Measurements from ENCODE around the gene FLNB. TPM values are rescaled to one million over a fixed set of nuclear protein-coding genes. Genes with fewer than 3 reads are reported as not detected.

The FLNB gene
- total and polyA plus RNA-seq, 2 of the 13 experiments (the other 11 are each of a cell fraction or from before 2014, with no cell fraction given), result 106 to 130 TPM

DNA sequence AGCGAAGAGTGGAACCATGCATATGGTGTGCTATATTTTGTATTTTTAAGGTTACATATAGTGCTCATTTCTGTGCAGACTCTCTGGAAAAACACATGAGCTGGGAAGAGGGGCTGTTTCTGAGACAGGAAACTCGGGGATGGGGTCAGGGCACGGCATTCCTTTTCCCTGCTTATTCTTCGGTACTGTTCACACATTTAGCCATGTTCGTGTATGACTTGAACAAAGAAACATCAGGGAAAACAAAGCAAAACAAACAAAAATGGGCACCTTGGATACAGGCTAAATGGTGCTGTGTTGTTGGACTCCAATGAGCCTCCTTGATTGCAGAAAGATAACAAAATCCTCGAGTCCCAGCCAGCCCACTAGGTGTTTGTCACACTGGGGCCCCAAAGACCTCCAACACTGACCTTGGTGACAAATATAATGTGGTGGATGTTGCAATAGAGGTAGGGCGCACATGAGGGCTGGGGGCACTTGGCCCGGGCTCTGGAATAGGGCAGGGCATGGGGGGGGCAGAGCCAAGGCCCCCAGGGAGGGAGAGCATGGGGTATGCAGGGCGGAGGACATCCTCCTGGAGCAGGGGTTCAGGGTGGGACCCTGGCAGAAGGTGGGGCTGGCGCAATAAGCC is 183.3 kb downstream of the FLNB start (continued):
- TF ChIP-seq, protein P1, sequence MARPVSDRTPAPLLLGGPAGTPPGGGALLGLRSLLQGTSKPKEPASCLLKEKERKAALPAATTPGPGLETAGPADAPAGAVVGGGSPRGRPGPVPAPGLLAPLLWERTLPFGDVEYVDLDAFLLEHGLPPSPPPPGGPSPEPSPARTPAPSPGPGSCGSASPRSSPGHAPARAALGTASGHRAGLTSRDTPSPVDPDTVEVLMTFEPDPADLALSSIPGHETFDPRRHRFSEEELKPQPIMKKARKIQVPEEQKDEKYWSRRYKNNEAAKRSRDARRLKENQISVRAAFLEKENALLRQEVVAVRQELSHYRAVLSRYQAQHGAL (CRISPR knock-in tag; IDR thresholded peaks at IDR 0.05; ENCODE audit: not compliant biosample characterization), result no peak
- TF ChIP-seq, protein P2, sequence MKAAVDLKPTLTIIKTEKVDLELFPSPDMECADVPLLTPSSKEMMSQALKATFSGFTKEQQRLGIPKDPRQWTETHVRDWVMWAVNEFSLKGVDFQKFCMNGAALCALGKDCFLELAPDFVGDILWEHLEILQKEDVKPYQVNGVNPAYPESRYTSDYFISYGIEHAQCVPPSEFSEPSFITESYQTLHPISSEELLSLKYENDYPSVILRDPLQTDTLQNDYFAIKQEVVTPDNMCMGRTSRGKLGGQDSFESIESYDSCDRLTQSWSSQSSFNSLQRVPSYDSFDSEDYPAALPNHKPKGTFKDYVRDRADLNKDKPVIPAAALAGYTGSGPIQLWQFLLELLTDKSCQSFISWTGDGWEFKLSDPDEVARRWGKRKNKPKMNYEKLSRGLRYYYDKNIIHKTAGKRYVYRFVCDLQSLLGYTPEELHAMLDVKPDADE (CRISPR knock-in tag; IDR thresholded peaks at IDR 0.05), result no peak
- TF ChIP-seq, protein P3, sequence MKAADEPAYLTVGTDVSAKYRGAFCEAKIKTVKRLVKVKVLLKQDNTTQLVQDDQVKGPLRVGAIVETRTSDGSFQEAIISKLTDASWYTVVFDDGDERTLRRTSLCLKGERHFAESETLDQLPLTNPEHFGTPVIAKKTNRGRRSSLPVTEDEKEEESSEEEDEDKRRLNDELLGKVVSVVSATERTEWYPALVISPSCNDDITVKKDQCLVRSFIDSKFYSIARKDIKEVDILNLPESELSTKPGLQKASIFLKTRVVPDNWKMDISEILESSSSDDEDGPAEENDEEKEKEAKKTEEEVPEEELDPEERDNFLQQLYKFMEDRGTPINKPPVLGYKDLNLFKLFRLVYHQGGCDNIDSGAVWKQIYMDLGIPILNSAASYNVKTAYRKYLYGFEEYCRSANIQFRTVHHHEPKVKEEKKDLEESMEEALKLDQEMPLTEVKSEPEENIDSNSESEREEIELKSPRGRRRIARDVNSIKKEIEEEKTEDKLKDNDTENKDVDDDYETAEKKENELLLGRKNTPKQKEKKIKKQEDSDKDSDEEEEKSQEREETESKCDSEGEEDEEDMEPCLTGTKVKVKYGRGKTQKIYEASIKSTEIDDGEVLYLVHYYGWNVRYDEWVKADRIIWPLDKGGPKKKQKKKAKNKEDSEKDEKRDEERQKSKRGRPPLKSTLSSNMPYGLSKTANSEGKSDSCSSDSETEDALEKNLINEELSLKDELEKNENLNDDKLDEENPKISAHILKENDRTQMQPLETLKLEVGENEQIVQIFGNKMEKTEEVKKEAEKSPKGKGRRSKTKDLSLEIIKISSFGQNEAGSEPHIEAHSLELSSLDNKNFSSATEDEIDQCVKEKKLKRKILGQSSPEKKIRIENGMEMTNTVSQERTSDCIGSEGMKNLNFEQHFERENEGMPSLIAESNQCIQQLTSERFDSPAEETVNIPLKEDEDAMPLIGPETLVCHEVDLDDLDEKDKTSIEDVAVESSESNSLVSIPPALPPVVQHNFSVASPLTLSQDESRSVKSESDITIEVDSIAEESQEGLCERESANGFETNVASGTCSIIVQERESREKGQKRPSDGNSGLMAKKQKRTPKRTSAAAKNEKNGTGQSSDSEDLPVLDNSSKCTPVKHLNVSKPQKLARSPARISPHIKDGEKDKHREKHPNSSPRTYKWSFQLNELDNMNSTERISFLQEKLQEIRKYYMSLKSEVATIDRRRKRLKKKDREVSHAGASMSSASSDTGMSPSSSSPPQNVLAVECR (CRISPR knock-in tag; IDR thresholded peaks at IDR 0.05; ENCODE audit: borderline replicate concordance), result no peak
- TF ChIP-seq TEAD2 (CRISPR knock-in tag; IDR thresholded peaks at IDR 0.05) (no peak), BHLHE40 (IDR thresholded peaks at IDR 0.05; ENCODE audit: low read length) (no peak), CENPT (CRISPR knock-in tag; IDR thresholded peaks at IDR 0.05; ENCODE audit: low read depth) (no peak), ZNF557 (CRISPR knock-in tag; IDR thresholded peaks at IDR 0.05) (no peak), GLI4 (CRISPR knock-in tag; IDR thresholded peaks at IDR 0.05; ENCODE audit: borderline replicate concordance) (no peak), TARDBP (CRISPR knock-in tag; IDR thresholded peaks at IDR 0.05) (no peak; the same call in 1 of the 2 replicates), EED (CRISPR knock-in tag; IDR thresholded peaks at IDR 0.05) (no peak), ZNF792 (CRISPR knock-in tag; IDR thresholded peaks at IDR 0.05) (no peak), ZNF766 (CRISPR knock-in tag; IDR thresholded peaks at IDR 0.05; ENCODE audit: borderline replicate concordance) (no peak), HES4 (CRISPR knock-in tag; IDR thresholded peaks at IDR 0.05; ENCODE audit: borderline replicate concordance) (no peak), PHF8 (CRISPR knock-in tag; IDR thresholded peaks at IDR 0.05) (peak; percentile 39; the same call in 1 of the 2 replicates), KAT7 (CRISPR knock-in tag; IDR thresholded peaks at IDR 0.05; ENCODE audit: borderline replicate concordance) (no peak), SOX5 (CRISPR knock-in tag; IDR thresholded peaks at IDR 0.05; ENCODE audit: borderline replicate concordance) (peak; percentile 90), ZFP36L1 (CRISPR knock-in tag; IDR thresholded peaks at IDR 0.05) (no peak), GATAD2A (CRISPR knock-in tag; IDR thresholded peaks at IDR 0.05) (peak; percentile 89), TAF15 (IDR thresholded peaks at IDR 0.05; ENCODE audit: low read depth, low read length, poor library complexity, severe bottlenecking) (no peak), BRCA1 (CRISPR knock-in tag; IDR thresholded peaks at IDR 0.05) (no peak)
- TF ChIP-seq, protein P4, sequence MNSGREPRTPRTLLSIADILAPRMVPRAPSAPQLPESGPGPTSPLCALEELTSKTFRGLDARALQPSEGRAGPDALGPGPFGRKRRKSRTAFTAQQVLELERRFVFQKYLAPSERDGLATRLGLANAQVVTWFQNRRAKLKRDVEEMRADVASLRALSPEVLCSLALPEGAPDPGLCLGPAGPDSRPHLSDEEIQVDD (CRISPR knock-in tag; IDR thresholded peaks at IDR 0.05; ENCODE audit: borderline replicate concordance), result no peak
- TF ChIP-seq, protein P5, sequence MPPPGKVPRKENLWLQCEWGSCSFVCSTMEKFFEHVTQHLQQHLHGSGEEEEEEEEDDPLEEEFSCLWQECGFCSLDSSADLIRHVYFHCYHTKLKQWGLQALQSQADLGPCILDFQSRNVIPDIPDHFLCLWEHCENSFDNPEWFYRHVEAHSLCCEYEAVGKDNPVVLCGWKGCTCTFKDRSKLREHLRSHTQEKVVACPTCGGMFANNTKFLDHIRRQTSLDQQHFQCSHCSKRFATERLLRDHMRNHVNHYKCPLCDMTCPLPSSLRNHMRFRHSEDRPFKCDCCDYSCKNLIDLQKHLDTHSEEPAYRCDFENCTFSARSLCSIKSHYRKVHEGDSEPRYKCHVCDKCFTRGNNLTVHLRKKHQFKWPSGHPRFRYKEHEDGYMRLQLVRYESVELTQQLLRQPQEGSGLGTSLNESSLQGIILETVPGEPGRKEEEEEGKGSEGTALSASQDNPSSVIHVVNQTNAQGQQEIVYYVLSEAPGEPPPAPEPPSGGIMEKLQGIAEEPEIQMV (CRISPR knock-in tag; IDR thresholded peaks at IDR 0.05; ENCODE audit: low read depth), result no peak
